ENCODE results near the gene SLC12A1. TPM values are rescaled to one million over a fixed set of nuclear protein-coding genes. Genes with fewer than 3 reads are reported as not detected.
A peak's percentile ranks its signal among the peaks of the same experiment; 100 is the strongest.

Gene SLC12A1
- total and polyA plus RNA-seq, 2 of the 8 experiments (the other 6 are each of a cell fraction or from before 2014, with no cell fraction given): 0.63 to 1.0 TPM

GRCh38 chr15:48233246-48233645 is 27.1 kb downstream of the SLC12A1 start:
- H3K14ac ChIP-seq (ENCODE audit: insufficient read length): no peak overlapping the region
- no peak overlapping the region for H3K27ac ChIP-seq (ENCODE audit: low read depth, low read length)
- no peaks in the 10 kb centered on the region for H3K36me3 ChIP-seq (ENCODE audit: control insufficient read depth in 2 of 4, insufficient read depth in 4 of 4, low read length in 3 of 4)
- no peak overlapping the region for H2AFZ ChIP-seq (ENCODE audit: low read length)
- no peaks in the 10 kb centered on the region for H3K79me2 ChIP-seq (ENCODE audit: control insufficient read depth in 1 of 2, insufficient read depth in 2 of 2, low read length in 2 of 2)
- H3K9ac ChIP-seq (replicated peaks in 1 of 4; ENCODE audit: extremely low read depth in 1 of 4, low read depth in 3 of 4, low read length in 3 of 4): no peak overlapping the region
- H3K79me1 ChIP-seq (ENCODE audit: low read depth, low read length): no peaks in the 10 kb centered on the region
- H3K18ac ChIP-seq (ENCODE audit: extremely low read depth, low read length): no peak overlapping the region
- DNase-seq (ENCODE audit: low read depth in 1 of 2, low spot score in 2 of 2) (no peak), FAIRE-seq (peak; percentile 36)
- H3K4me2 ChIP-seq (ENCODE audit: insufficient read depth in 1 of 2, low read depth in 2 of 2, low read length in 2 of 2): no peak overlapping the region
- no peaks in the 10 kb centered on the region for H3K9me3 ChIP-seq (ENCODE audit: insufficient read depth in 2 of 2, low read depth in 1 of 2, low read length in 1 of 2)
- CTCF ChIA-PET (ENCODE audit: partially characterized antibody): interaction anchor here (0.9 to 2.3 kb wide), 4 partner anchors 8 to 53 kb away, joined by 3 to 8 read pairs (median 4); no protein-coding TSS in a partner anchor
- no peak overlapping the region for H3K4me3 ChIP-seq (ENCODE audit: extremely low read depth in 1 of 4, insufficient read depth in 2 of 4, low read depth in 3 of 4, low read length in 4 of 4)
- H2BK120ac ChIP-seq (replicated peaks; ENCODE audit: low read depth, low read length): no peak overlapping the region
- H2AK5ac ChIP-seq (ENCODE audit: low read depth, low read length): no peak overlapping the region
- H2BK20ac ChIP-seq (ENCODE audit: low read length): no peak overlapping the region
- TF ChIP-seq SAP30 (IDR thresholded peaks at IDR 0.05; ENCODE audit: insufficient read depth, insufficient replicate concordance, low read length) (no peak), CTCF (IDR thresholded peaks at IDR 0.05; ENCODE audit: control extremely low read depth in 1 of 3, insufficient read depth in 1 of 3, low read depth in 1 of 3, low read length in 3 of 3) (no peak), TAF1 (IDR thresholded peaks at IDR 0.05; ENCODE audit: low read depth, low read length) (no peak), ASH2L (IDR thresholded peaks at IDR 0.05; ENCODE audit: low read length) (no peak), RNF2 (IDR thresholded peaks at IDR 0.05; ENCODE audit: borderline replicate concordance, low read depth, low read length, missing control alignments, poor library complexity, severe bottlenecking) (no peak), TBP (IDR thresholded peaks at IDR 0.05; ENCODE audit: low read depth, low read length) (no peak), SRF (IDR thresholded peaks at IDR 0.05; ENCODE audit: low read depth, low read length) (no peak)
- no peak overlapping the region for H4K91ac ChIP-seq (replicated peaks; ENCODE audit: insufficient read length, low read length)
- no peaks in the 10 kb centered on the region for H4K20me1 ChIP-seq (replicated peaks in 1 of 2; ENCODE audit: control insufficient read depth in 1 of 2, insufficient read depth in 2 of 2, low read length in 2 of 2)
- H2BK15ac ChIP-seq (ENCODE audit: low read length): no peak overlapping the region
- H3K27me3 ChIP-seq (replicated peaks in 1 of 4; ENCODE audit: control insufficient read depth in 3 of 4, extremely low read depth in 1 of 4, insufficient read depth in 3 of 4, low read length in 3 of 4): no peaks in the 10 kb centered on the region
- no peak overlapping the region for H3K56ac ChIP-seq (replicated peaks; ENCODE audit: insufficient read length, low read depth, low read length)
- no peak overlapping the region for H2BK12ac ChIP-seq (ENCODE audit: low read depth, low read length)
- POLR2A ChIA-PET (ENCODE audit: partially characterized antibody): no interaction called here
- H3K4me1 ChIP-seq (replicated peaks in 1 of 4; ENCODE audit: control insufficient read depth in 3 of 4, insufficient read depth in 4 of 4, low read length in 3 of 4): no peaks in the 10 kb centered on the region
- H4K8ac ChIP-seq (ENCODE audit: extremely low read depth, insufficient read depth, low read length): no peak overlapping the region
- H3K23me2 ChIP-seq (ENCODE audit: low read depth, low read length): no peaks in the 10 kb centered on the region; the same call in 1 of the 2 replicates
- no peak overlapping the region for H3K4ac ChIP-seq (replicated peaks; ENCODE audit: insufficient read length, low read depth, low read length)
- H4K5ac ChIP-seq (ENCODE audit: insufficient read length, low read depth, low read length): no peak overlapping the region
- H2BK5ac ChIP-seq (ENCODE audit: low read depth, low read length): no peak overlapping the region
- H3K23ac ChIP-seq (ENCODE audit: insufficient read length): no peak overlapping the region

All from H1 (cell line).